HG02870 (cell line): ENCODE measurements around the gene MYBL2.
"Not testable (repeated sequence)": the region's sequence is repeated elsewhere in the genome, so short reads cannot be mapped to it uniquely, and the experiment has no call there.

ENCODE experiments used
- ATAC-seq: cut with Tn5 transposase; IDR thresholded peaks from one replicate; pipeline ENCODE4 v1.9.1; 2021; ENCODE audit warnings: mild to moderate bottlenecking, moderate library complexity; ENCODE audit not compliant: unreplicated experiment

MYBL2 gene

GRCh38 chr20:43749734-43750294 is 82.9 kb downstream of the MYBL2 start:
- ATAC-seq, result no peak

DNA sequence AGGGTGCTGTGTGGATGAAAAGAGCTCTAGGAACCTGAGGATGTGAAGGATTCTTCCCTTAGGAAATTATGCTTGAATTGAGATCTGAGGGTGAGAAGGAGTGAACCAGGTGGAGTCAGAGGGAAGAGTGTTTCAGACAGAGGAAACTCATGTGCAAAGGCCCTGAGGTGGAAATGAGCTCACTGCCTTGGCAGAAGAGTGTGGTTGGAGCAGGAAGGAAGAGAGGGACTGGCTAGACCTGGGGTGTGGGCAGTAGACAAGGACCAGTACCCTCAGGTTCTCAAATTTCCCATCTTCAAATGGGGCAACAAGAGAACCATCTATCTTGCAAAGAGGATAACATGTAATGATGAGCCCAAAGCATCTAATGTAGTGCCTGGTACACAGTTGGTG is 83.9 kb downstream of the MYBL2 start:
- ATAC-seq, result no peak

DNA sequence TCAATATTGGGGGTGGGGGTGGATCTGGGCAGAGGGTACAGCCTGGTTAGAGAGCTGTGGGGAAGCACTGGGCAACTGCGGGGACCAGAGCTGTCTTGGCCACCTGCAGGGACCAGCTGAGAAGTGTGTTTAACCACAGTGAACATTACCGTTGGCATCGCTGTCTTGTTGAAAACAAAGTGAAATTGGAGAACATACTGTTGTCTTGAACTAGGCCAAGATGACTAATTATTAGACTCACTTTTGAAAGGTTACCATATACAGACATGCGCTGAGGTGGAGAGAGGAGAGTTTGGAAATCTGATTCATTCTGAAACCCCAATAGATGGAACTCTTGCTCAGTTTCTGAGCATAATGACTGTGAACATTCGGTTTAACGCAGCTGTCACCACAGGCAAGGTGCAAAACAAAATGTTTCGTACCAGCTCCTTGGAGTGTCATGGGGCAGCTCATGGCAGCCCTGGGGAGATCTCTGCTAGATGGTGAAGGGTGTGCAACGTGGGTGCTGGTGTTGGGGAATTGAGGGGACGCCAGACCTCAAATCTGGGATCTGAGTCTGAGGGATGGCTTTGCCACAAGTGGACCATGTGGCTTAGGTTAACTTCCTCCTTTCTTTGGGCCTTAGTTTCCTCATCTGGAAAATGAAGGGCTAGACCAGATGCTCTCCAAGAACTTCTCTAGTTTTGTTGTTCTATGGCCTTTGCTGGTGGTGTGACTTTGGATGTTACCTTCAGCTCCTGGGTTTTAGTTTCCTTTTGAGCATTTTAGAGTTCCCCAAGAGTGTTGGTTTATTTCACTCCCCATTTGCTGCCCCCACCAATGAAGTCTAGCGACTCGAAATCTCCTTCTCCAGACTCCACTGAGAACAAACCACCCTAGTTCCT is 84.5 kb downstream of the MYBL2 start:
- peak; percentile 78 for ATAC-seq

GRCh38 chr20:43752051-43752360 is 85.1 kb downstream of the MYBL2 start:
- no peak for ATAC-seq

DNA sequence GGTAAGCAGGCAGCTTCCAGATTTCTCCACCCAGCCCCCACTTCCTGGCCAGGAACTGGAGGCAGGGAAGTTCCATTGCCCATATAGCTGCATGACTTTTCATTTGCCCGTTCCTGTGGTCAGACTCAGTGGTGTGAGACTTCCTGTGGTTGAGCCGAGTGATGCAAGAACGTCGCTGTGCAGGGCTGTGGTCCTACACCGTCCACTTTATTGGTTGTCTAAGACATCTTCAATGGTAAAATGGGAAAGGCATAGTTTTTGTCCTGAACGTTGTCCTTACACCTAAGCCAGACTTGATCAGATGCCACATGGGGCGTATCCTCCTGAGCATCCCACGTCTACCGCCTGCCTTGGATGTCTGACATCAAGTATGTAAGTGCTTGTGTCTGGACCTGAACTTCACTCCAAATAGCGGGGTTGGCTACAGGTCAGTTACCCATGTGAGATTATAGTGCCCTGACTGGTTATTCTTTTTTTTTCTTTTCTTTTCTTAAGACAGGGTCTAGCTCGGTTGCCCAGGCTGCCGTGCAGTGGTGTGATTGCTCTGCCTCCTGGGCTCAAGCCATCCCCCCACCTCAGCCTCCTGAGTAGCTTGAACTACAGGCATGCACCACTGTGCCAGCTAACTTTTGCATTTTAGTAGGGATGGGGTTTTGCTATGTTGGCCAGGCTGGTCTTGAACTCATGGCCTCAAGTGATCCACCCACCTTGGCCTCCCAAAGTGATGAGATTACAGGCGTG is 85.8 kb downstream of the MYBL2 start:
- ATAC-seq, result peak; percentile 41

- no peak for ATAC-seq
Measured at GRCh38 chr20:43755390-43755789, 88.5 kb downstream of the MYBL2 start.

GRCh38 chr20:43755851-43756250 is 88.9 kb downstream of the MYBL2 start:
- ATAC-seq, result no peak

DNA sequence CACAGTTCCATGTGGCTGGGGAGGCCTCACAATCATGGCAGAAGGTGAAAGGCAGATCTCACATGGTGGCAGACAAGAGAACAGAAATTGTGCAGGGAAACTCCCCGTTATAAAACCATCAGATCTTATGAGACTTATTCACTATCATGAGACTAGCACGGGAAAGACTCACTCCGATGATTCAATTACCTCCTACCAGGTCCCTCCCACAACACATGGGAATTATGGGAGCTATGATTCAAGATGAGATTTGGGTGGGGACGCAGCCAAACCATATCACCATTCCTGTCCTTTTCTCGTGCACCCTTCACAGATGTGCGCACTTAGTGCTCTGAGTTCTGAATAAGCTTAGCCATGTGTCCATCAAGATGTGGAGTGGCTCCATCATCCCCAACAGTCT is 91.0 kb downstream of the MYBL2 start:
- ATAC-seq, result not testable (repeated sequence)

- ATAC-seq, result no peak
Measured at GRCh38 chr20:43761386-43762340, 94.7 kb downstream of the MYBL2 start.

DNA sequence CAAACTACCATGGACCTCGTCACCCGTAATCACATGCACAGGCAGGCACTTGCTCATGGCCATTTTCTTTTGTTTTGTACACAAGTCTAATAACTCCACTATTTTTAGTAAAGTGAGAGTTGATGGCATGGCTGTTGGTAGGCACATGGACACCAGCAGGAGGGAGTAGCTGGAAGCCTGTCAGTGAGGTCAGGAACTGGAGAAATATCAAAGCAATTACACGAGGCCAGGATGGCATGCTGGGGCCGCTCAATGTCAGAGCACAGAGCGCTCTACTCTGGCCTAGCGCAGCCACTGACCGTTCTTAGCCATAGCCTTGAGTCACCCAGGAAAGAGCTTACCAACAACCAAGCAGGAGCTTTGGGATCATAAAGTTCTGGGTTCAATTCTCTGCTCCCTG is 96.0 kb downstream of the MYBL2 start:
- no peak for ATAC-seq

GRCh38 chr20:43765916-43766315 is 99.0 kb downstream of the MYBL2 start:
- ATAC-seq, result no peak
